Hepatocyte (in vitro differentiated cells): Measurements from ENCODE around the gene SHANK1. TPM values are rescaled to one million over a fixed set of nuclear protein-coding genes. Genes with fewer than 3 reads are reported as not detected.

Source experiments
- DNase-seq: peaks from one replicate; pipeline ENCODE4 v3.0.0-alpha.2; 2016; ENCODE audit warnings: low spot score
- H2AFZ ChIP-seq: fragments of 200-600 bp; sonication (generic); 2 replicates; pipeline ENCODE4 v1.6.0; 2016; ENCODE audit warnings: antibody characterized with exemption, mild to moderate bottlenecking
- H3K27ac ChIP-seq: fragments of 200-600 bp; sonication (generic); 2 replicates; pipeline ENCODE4 v1.5.1; 2016; ENCODE audit warnings: mild to moderate bottlenecking
- H3K27me3 ChIP-seq: fragments of 200-600 bp; sonication (generic); 2 replicates; pipeline ENCODE4 v1.6.1; 2016
- H3K36me3 ChIP-seq: fragments of 200-600 bp; sonication (generic); replicated peaks from 2 replicates; pipeline ENCODE4 v1.5.1; 2016; ENCODE audit warnings: low read depth; ENCODE audit not compliant: insufficient read depth
- H3K4me1 ChIP-seq: fragments of 200-600 bp; sonication (generic); 2 replicates; pipeline ENCODE4 v1.5.1; 2016; ENCODE audit warnings: mild to moderate bottlenecking, moderate library complexity; ENCODE audit not compliant: insufficient read depth
- H3K4me2 ChIP-seq: fragments of 200-600 bp; sonication (generic); 2 replicates; pipeline ENCODE4 v1.6.0; 2016
- H3K4me3 ChIP-seq: fragments of 200-600 bp; sonication (generic); 2 replicates; pipeline ENCODE4 v1.5.1; 2016; ENCODE audit warnings: mild to moderate bottlenecking
- H3K79me2 ChIP-seq: fragments of 200-600 bp; sonication (generic); 2 replicates; pipeline ENCODE4 v1.6.0; 2017; ENCODE audit warnings: mild to moderate bottlenecking
- H3K9me2 ChIP-seq: fragments of 200-600 bp; sonication (generic); replicated peaks from 2 replicates; pipeline ENCODE4 v1.6.0; 2017; ENCODE audit warnings: mild to moderate bottlenecking; ENCODE audit not compliant: insufficient read depth
- H3K9me3 ChIP-seq: fragments of 200-600 bp; sonication (generic); 2 replicates; pipeline ENCODE4 v1.5.1; 2016; ENCODE audit warnings: low read depth, mild to moderate bottlenecking
- H4K20me1 ChIP-seq: fragments of 200-600 bp; sonication (generic); 2 replicates; pipeline ENCODE4 v1.6.0; 2016; ENCODE audit warnings: mild to moderate bottlenecking; ENCODE audit not compliant: insufficient read depth, poor library complexity, severe bottlenecking
- EZH2 ChIP-seq: fragments of 200-600 bp; sonication (generic); IDR thresholded peaks from 2 replicates; pipeline ENCODE4 v1.6.1; 2016; ENCODE audit warnings: antibody characterized with exemption, mild to moderate bottlenecking, borderline replicate concordance
- EZH2phosphoT487 ChIP-seq: fragments of 200-600 bp; sonication (generic); IDR thresholded peaks from one replicate; pipeline ENCODE4 v1.6.1; 2018; ENCODE audit warnings: antibody characterized with exemption, mild to moderate bottlenecking, low read depth, moderate library complexity; ENCODE audit not compliant: unreplicated experiment, severe bottlenecking
- WGBS: methylation state at CpG from one replicate; pipeline ENCODE4 v1.1.6; 2016; ENCODE audit warnings: low lambda C conversion rate; ENCODE audit errors: missing lambda C conversion rate; 5-methylcytosine and 5-hydroxymethylcytosine counted together
- polyA plus RNA-seq: library from polyadenylated mRNA; unstranded; fragments of >200 nt; fragmentation: Nextera tagmentation; extraction: Ambion mirVana; gene quantifications from 2 replicates; pipeline ENCODE4 v1.2.1, GENCODE V29; 2016
- total RNA-seq: library from RNA; depleted of rRNA; stranded (reverse); fragments of >200 nt; gene quantifications from 2 replicates; pipeline ENCODE4 v1.2.3, GENCODE V29; 2014
- TF ChIP-seq, protein P1 (sequence below): fragments of 200-600 bp; sonication (generic); IDR thresholded peaks from 2 replicates; pipeline ENCODE4 v1.5.1; 2016; ENCODE audit warnings: antibody characterized with exemption, mild to moderate bottlenecking; ENCODE audit not compliant: poor library complexity

Gene SHANK1
- total and polyA plus RNA-seq, 2 experiments from 2014 or later: 0.56 to 2.3 TPM

GRCh38 chr19:50677636-50678035, 42.0 kb downstream of the SHANK1 start:
- 29% methylated on average over 5 of the region's 5 CpGs for WGBS
- TF ChIP-seq EZH2 (no peak), EZH2phosphoT487 (no peak)
- TF ChIP-seq, protein P1, sequence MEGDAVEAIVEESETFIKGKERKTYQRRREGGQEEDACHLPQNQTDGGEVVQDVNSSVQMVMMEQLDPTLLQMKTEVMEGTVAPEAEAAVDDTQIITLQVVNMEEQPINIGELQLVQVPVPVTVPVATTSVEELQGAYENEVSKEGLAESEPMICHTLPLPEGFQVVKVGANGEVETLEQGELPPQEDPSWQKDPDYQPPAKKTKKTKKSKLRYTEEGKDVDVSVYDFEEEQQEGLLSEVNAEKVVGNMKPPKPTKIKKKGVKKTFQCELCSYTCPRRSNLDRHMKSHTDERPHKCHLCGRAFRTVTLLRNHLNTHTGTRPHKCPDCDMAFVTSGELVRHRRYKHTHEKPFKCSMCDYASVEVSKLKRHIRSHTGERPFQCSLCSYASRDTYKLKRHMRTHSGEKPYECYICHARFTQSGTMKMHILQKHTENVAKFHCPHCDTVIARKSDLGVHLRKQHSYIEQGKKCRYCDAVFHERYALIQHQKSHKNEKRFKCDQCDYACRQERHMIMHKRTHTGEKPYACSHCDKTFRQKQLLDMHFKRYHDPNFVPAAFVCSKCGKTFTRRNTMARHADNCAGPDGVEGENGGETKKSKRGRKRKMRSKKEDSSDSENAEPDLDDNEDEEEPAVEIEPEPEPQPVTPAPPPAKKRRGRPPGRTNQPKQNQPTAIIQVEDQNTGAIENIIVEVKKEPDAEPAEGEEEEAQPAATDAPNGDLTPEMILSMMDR: no peak

GRCh38 chr19:50676625-50677197, 42.9 kb downstream of the SHANK1 start:
- H3K36me3 ChIP-seq: no peaks in the 10 kb centered on the region
- no peaks in the 10 kb centered on the region for H3K4me1 ChIP-seq
- WGBS: 42% methylated on average over 1 of the region's 1 CpG
- no peaks in the 10 kb centered on the region for H3K79me2 ChIP-seq
- no peak overlapping the region for H3K4me2 ChIP-seq
- H3K27me3 ChIP-seq: peaks cover 28% of the 10 kb centered on the region
- H3K9me2 ChIP-seq: no peaks in the 10 kb centered on the region
- H2AFZ ChIP-seq: no peak overlapping the region
- TF ChIP-seq EZH2: no peak
- no peak for TF ChIP-seq EZH2phosphoT487
- TF ChIP-seq, protein P1: no peak
- no peak overlapping the region for H3K27ac ChIP-seq
- no peaks in the 10 kb centered on the region for H3K9me3 ChIP-seq
- no peaks in the 10 kb centered on the region for H4K20me1 ChIP-seq
- no peak for DNase-seq
- H3K4me3 ChIP-seq: no peak overlapping the region

More at GRCh38 chr19:50677636-50678035, 42.0 kb downstream of the SHANK1 start:
- no peak for DNase-seq
- Histone ChIP-seq H3K9me3 (no peaks in the 10 kb centered on the region), H3K79me2 (no peaks in the 10 kb centered on the region), H3K4me1 (no peaks in the 10 kb centered on the region), H3K27ac (no peak overlapping the region), H3K4me3 (no peak overlapping the region), H4K20me1 (no peaks in the 10 kb centered on the region), H3K27me3 (peaks cover 24% of the 10 kb centered on the region), H2AFZ (no peak overlapping the region), H3K9me2 (no peaks in the 10 kb centered on the region), H3K36me3 (no peaks in the 10 kb centered on the region), H3K4me2 (no peak overlapping the region)

DNA sequence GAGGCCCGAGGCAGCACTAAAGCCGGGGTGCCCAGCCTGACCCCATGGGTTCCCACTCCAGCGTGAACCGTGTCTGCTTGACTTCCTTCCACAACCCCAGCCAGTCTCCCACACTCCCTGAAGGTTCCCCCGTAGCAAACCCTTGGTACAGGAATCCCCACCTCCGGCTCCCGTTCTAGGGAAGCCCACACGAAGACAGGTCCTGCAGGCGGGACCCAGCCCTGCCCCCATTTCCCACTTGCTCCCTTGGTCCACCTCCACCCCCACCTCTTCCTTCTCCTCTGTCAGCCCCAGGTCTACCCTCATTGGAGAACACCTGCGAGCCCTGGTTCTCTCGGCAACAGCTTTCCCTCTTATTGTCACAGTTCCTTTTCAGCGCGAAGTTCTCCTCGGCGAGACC, 46.5 kb downstream of the SHANK1 start:
- Histone ChIP-seq H2AFZ (no peak overlapping the region), H3K4me3 (no peak overlapping the region), H3K4me1 (no peaks in the 10 kb centered on the region), H3K27ac (no peak overlapping the region), H3K36me3 (no peaks in the 10 kb centered on the region), H4K20me1 (no peaks in the 10 kb centered on the region), H3K4me2 (no peak overlapping the region), H3K9me3 (no peaks in the 10 kb centered on the region), H3K9me2 (no peaks in the 10 kb centered on the region), H3K27me3 (peaks cover 42% of the 10 kb centered on the region), H3K79me2 (no peaks in the 10 kb centered on the region)
- WGBS: 75% methylated on average over 12 of the region's 15 CpGs
- no peak for DNase-seq
- no peak for TF ChIP-seq EZH2phosphoT487
- TF ChIP-seq, protein P1: no peak
- TF ChIP-seq EZH2: no peak

GRCh38 chr19:50670102-50670380, 49.6 kb downstream of the SHANK1 start:
- Histone ChIP-seq H4K20me1 (no peaks in the 10 kb centered on the region), H3K4me3 (no peak overlapping the region), H3K4me2 (no peak overlapping the region), H3K9me3 (no peaks in the 10 kb centered on the region), H3K9me2 (no peaks in the 10 kb centered on the region), H3K36me3 (no peaks in the 10 kb centered on the region), H3K27me3 (peaks cover 66% of the 10 kb centered on the region), H2AFZ (no peak overlapping the region), H3K27ac (no peak overlapping the region), H3K79me2 (no peaks in the 10 kb centered on the region), H3K4me1 (no peaks in the 10 kb centered on the region)
- TF ChIP-seq, protein P1: no peak
- TF ChIP-seq EZH2phosphoT487 (no peak), EZH2 (no peak)
- DNase-seq: no peak
- WGBS: 39% methylated on average over 5 of the region's 5 CpGs
